ENCODE measurements around the gene MYT1. TPM values are rescaled to one million over a fixed set of nuclear protein-coding genes. Genes with fewer than 3 reads are reported as not detected.

MYT1 gene
- total and polyA plus RNA-seq, 2 of the 13 experiments (the other 11 are each of a cell fraction or from before 2014, with no cell fraction given), result 0.58 to 2.5 TPM

GRCh38 chr20:64188682-64189529, 24.7 kb downstream of the MYT1 start (continued):
- TF ChIP-seq HMGXB4 (CRISPR knock-in tag; IDR thresholded peaks at IDR 0.05; ENCODE audit: borderline replicate concordance in 1 of 2, low read depth in 1 of 2) (peak in 1 of 2 experiments; percentile 47; a peak in 2 of 4 replicates), PLRG1 (conservative IDR thresholded peaks at IDR 0.05) (no peak), ZNF230 (CRISPR knock-in tag; IDR thresholded peaks at IDR 0.05) (no peak), SP140L (CRISPR knock-in tag; IDR thresholded peaks at IDR 0.05; ENCODE audit: borderline replicate concordance) (no peak), ZNF256 (CRISPR knock-in tag; conservative IDR thresholded peaks at IDR 0.05) (no peak), ARID5B (CRISPR knock-in tag; IDR thresholded peaks at IDR 0.05) (peak; percentile 87), ZUFSP (CRISPR knock-in tag; IDR thresholded peaks at IDR 0.05; ENCODE audit: borderline replicate concordance) (no peak), TEF (CRISPR knock-in tag; IDR thresholded peaks at IDR 0.05) (no peak), U2AF2 (IDR thresholded peaks at IDR 0.05; ENCODE audit: low read depth, low read length) (peak; percentile 79; the same call in 1 of the 2 replicates), EHMT2 (IDR thresholded peaks at IDR 0.05; ENCODE audit: borderline replicate concordance, low read depth, low read length) (peak; percentile 91), TOE1 (CRISPR knock-in tag; IDR thresholded peaks at IDR 0.05) (no peak), ZNF607 (CRISPR knock-in tag; IDR thresholded peaks at IDR 0.05; ENCODE audit: borderline replicate concordance) (peak; percentile 53; the same call in 1 of the 2 replicates), ELF4 (CRISPR knock-in tag; IDR thresholded peaks at IDR 0.05; ENCODE audit: borderline replicate concordance) (0 out of 2 replicates have a peak, but pooled peaks have one; percentile 57), ZNF800 (CRISPR knock-in tag; IDR thresholded peaks at IDR 0.05) (no peak)

Data from HepG2 (cell line).